Measurements from ENCODE around the gene SCARF1.

The SCARF1 gene

DNA sequence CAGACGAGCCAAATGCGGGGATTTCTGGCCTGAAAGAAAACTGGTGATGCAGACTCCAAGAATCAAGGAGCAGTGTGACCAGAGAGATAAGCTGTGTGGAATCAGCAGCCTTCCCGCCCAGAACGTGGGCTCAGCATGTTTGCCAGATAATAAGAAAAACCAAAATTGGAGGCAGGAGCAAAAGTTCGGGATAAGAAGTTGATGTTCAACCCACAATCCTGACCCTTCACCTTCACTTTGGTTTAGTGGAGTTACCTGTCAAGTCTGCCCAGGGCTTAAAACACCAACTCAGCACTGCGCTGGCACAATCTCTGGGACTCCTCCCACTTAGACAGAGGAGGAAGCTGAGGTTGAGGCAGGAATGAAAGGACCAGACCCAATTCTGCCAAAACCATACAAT is 20.0 kb downstream of the SCARF1 start:
- H3K36me3 Mint-ChIP-seq (ENCODE audit: low read depth): no peaks in the 10 kb centered on the region
- peaks cover 22% of the 10 kb centered on the region for H3K4me1 Mint-ChIP-seq (ENCODE audit: low read depth)
- H3K4me3 Mint-ChIP-seq: no peak overlapping the region
- H3K27me3 Mint-ChIP-seq: peaks cover 8% of the 10 kb centered on the region
- no peak overlapping the region for H3K27ac Mint-ChIP-seq
- H3K9me3 Mint-ChIP-seq: no peaks in the 10 kb centered on the region

DNA sequence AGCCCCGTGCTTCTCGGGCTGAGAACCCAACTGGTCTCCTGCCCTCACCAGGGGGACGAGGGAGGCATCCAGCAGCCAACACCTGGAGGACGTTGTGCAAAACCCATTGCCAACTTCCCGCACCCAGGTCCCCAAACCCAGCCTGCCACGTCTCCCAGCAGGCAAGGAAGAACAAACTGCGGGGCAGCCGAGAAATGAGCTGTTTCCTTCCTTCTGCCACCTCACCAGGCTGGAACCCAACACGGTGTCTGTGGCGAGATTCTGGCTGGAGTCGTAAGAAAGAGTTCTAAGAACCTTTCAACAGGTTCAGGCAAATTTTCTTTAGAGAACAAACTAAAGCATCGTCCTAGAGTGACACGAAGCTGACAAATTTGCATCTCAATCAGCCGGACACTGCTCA is 20.5 kb downstream of the SCARF1 start:
- H3K27me3 Mint-ChIP-seq: peaks cover 8% of the 10 kb centered on the region
- no peaks in the 10 kb centered on the region for H3K9me3 Mint-ChIP-seq
- no peak overlapping the region for H3K27ac Mint-ChIP-seq
- H3K4me3 Mint-ChIP-seq: no peak overlapping the region
- no peaks in the 10 kb centered on the region for H3K36me3 Mint-ChIP-seq (ENCODE audit: low read depth)
- H3K4me1 Mint-ChIP-seq (ENCODE audit: low read depth): peaks cover 19% of the 10 kb centered on the region

DNA sequence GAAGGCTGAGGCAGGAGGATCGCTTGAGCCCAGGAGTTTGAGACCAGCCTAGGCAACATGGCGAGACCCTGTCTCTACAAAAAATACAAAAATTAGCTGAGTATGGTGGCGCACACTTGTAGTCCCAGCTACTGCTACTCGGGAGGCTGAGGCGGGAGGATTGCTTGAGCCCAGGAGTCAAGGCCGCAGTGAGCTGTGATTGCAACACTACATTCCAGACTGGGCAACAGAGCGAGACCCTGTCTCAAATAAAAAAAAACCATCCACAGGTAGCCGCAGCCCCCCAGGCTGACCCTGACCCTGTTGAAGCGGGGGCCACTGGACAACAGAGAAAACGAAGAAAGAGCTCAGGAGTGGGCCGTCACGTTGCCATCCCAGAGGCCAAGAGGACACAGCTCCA is 20.9 kb downstream of the SCARF1 start:
- Mint-ChIP-seq H3K9me3 (no peaks in the 10 kb centered on the region), H3K4me1 (ENCODE audit: low read depth) (peaks cover 19% of the 10 kb centered on the region), H3K4me3 (no peak overlapping the region), H3K27me3 (peaks cover 8% of the 10 kb centered on the region), H3K36me3 (ENCODE audit: low read depth) (no peaks in the 10 kb centered on the region), H3K27ac (no peak overlapping the region)

DNA sequence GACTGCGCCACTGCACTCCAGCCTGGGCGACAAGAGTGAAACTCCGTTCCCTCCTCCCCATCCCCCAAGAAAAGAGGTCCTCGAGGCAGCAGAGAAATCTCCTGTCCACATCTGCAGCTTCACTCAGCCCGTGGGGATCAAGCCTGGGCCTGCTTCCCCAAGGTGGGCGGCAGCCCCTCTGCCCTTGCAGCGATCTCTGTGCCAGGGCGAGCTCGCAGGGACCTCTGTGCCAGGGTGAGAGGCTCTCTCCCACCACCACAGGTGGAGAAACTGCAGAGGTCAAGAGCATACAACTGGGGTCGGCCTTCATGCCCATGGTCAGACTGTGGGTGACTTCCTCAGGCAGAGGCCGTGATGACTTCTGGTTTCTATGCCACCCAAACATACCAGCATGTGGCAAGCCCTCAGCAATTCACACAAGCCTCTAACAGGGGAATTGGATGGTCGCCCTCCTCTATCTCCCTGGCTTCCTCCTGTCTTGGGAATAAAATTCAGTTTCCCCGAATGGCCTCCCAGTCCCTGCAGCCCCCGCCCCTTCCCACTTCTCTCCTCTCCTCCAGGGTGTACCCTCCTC is 22.4 kb downstream of the SCARF1 start:
- no peaks in the 10 kb centered on the region for H3K36me3 Mint-ChIP-seq (ENCODE audit: low read depth)
- H3K9me3 Mint-ChIP-seq: no peaks in the 10 kb centered on the region
- H3K27ac Mint-ChIP-seq: no peak overlapping the region
- H3K4me1 Mint-ChIP-seq (ENCODE audit: low read depth): peaks cover 19% of the 10 kb centered on the region
- H3K27me3 Mint-ChIP-seq: peaks cover 8% of the 10 kb centered on the region
- no peak overlapping the region for H3K4me3 Mint-ChIP-seq

DNA sequence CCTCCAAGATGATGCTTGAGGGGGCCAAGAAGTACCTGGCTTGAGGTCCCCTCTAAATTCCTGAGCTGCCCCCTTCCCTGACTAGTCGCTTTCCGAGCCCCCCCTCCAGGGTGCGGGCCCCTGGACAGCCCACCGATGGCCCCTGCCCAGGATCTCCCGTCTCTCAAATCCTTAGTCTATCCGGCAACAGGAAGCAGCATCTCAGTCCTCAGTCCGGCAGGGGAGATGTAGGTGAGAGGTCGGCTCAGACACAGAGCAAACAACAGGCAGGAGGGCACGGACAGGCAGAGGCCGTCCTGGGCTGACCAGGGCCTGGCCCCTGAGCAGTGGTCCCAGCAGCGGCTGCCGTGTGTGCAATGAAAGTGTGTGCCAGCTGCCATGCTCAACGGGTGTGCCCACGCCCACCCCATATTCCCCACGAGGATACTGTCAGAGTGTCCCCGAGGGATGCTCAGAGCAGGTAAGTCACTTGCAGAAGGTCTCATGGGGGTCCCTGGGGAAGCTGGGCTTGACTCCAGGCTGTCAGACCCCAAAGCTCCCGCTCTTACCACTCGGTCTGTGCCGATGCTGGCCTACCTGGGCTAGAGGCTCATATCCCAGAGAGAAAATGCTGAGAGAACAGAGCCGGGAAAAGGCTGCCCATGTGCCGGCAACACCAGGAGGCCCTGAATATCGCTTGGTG is 24.1 kb downstream of the SCARF1 start:
- Mint-ChIP-seq H3K4me1 (ENCODE audit: low read depth) (peaks cover 10% of the 10 kb centered on the region), H3K36me3 (ENCODE audit: low read depth) (no peaks in the 10 kb centered on the region), H3K9me3 (no peaks in the 10 kb centered on the region), H3K4me3 (no peak overlapping the region), H3K27ac (no peak overlapping the region), H3K27me3 (no peaks in the 10 kb centered on the region)

DNA sequence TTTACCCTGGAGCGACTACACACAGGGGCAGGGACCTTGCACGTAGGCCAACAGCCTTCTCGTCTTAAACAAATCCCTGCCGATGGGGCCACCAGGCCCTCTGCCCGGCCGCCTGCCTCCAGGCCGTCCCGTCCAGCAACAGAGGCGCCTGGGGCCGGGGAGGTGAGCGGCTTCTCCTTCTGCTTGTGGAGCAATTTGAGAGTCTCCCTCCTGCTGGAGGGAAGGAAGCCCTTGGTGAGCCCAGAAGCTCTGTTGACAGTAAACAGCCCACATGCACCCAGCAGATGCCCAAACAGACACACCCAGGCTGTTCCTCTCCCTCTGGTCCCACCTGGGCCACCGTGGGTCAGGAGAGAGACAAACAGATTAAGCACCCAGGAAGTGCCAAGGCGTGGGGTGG is 25.0 kb downstream of the SCARF1 start:
- no peaks in the 10 kb centered on the region for H3K36me3 Mint-ChIP-seq (ENCODE audit: low read depth)
- H3K4me3 Mint-ChIP-seq: no peak overlapping the region
- no peaks in the 10 kb centered on the region for H3K27me3 Mint-ChIP-seq
- H3K4me1 Mint-ChIP-seq (ENCODE audit: low read depth): peaks cover 2% of the 10 kb centered on the region
- H3K9me3 Mint-ChIP-seq: no peaks in the 10 kb centered on the region
- no peak overlapping the region for H3K27ac Mint-ChIP-seq

DNA sequence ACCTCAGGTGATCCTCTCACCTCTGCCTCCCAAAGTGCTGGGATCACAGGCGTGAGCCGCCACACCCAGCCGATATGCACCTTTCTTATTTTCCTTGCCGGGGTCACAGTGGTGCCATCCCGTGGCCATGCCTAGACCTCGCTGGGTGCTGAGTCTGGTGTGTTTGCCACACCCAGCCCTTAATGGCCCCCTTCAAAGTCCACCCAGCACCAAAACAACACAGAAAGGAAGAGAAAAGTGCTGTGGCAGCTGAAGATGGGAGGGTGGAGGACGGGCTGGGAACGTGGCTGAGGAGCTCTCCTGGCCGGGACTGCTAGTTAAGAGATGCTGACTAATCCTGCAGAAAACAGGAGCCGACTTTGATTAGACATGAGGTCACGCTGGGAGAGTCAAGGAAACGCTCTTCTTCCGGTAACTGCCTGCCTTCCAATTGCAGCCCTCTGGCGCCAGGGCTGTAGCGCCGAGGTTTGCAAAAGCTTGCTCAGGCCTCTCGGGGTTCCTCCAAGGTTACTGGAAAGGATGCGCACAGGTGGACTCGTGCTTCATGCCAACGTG is 27.8 kb downstream of the SCARF1 start:
- Mint-ChIP-seq H3K9me3 (no peaks in the 10 kb centered on the region), H3K36me3 (ENCODE audit: low read depth) (no peaks in the 10 kb centered on the region), H3K27ac (no peak overlapping the region), H3K4me1 (ENCODE audit: low read depth) (no peaks in the 10 kb centered on the region), H3K27me3 (no peaks in the 10 kb centered on the region), H3K4me3 (no peak overlapping the region)

DNA sequence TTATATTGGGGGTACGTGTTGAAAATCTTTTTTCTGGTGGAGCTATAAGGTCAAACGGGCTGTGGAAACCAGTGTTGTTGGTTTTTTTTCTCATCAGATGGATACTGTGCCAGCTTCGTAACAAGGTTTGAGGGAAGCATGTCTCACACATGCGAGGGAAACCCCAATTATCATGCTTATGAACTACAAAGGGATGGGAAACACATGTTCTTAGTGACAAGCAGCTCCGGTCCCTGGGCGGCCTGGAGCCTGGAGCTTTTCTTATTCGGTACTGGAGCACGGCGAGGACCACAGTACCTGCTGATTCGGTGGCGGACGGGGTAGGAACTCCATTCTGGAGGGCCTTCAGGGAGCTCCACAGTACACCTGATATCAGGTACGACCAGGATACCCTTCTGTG is 29.4 kb downstream of the SCARF1 start:
- Mint-ChIP-seq H3K4me3 (no peak overlapping the region), H3K36me3 (ENCODE audit: low read depth) (no peaks in the 10 kb centered on the region), H3K27me3 (no peaks in the 10 kb centered on the region), H3K9me3 (no peaks in the 10 kb centered on the region), H3K4me1 (ENCODE audit: low read depth) (no peaks in the 10 kb centered on the region), H3K27ac (no peak overlapping the region)

DNA sequence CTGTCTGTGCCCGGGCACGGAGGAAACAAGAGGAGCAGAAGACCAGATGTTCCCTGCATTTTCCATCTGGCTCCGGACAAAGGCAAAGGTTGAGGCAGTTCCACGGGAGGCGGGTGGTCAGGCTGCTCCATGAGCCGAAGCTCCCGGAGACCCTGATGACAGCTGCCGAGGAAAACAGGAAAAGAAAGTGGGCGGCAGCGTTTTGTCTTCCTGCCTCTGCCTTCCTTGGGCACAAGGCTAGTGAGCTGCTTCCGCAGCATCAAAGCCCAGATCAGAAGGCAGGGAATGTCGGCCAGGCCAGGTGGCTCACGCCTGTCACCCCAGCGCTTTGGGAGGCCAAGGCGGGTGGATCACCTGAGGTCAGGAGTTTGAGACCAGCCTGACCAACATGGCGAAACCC is 33.1 kb downstream of the SCARF1 start:
- Mint-ChIP-seq H3K27me3 (no peaks in the 10 kb centered on the region), H3K4me3 (no peak overlapping the region), H3K27ac (no peak overlapping the region), H3K4me1 (ENCODE audit: low read depth) (peaks cover 16% of the 10 kb centered on the region), H3K36me3 (ENCODE audit: low read depth) (peaks cover 4% of the 10 kb centered on the region), H3K9me3 (no peaks in the 10 kb centered on the region)

DNA sequence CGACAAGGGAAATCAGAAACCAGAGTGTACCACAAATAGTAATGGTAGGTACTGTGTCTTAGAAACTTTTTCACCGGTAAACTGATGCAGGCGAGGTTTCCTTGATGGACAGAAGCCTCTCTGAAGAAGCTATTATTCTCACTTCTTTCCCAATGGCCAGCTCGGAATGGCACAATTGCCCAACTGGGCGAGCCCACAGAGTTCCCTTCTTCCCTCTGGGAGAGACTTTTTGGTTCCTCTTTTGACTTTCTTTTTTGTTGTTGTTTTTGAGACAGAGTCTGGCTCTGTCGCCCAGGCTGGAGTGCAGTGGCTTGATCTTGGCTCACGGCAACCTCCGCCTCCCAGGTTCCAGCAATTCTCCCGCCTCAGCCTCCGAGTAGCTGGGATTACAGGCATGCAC is 33.8 kb downstream of the SCARF1 start:
- Mint-ChIP-seq H3K27ac (no peak overlapping the region), H3K27me3 (no peaks in the 10 kb centered on the region), H3K9me3 (no peaks in the 10 kb centered on the region), H3K36me3 (ENCODE audit: low read depth) (peaks cover 4% of the 10 kb centered on the region), H3K4me3 (no peak overlapping the region), H3K4me1 (ENCODE audit: low read depth) (peaks cover 23% of the 10 kb centered on the region)

DNA sequence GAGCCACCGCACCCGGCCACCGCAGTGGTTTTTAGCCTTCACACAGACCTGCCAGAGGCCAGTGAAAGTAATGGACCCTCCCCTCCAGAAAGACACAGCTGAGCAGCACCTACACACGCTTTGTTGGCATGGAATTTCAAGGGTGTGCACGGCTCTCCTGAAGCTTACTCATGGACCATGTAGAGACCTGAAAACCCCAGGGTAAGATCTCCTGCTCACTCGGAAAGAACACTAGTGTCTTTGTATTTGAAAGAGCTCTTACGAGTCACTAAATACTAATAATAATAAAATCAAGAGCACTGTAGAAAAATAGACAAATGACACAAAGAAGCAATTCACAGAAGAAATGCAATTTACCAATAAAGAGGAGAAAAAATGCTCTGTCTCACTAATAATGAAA is 36.9 kb downstream of the SCARF1 start:
- peak overlapping the region; percentile 91 for H3K27ac Mint-ChIP-seq
- H3K9me3 Mint-ChIP-seq: no peaks in the 10 kb centered on the region
- peaks cover 44% of the 10 kb centered on the region for H3K4me1 Mint-ChIP-seq (ENCODE audit: low read depth)
- H3K4me3 Mint-ChIP-seq: no peak overlapping the region
- H3K36me3 Mint-ChIP-seq (ENCODE audit: low read depth): peaks cover 4% of the 10 kb centered on the region
- H3K27me3 Mint-ChIP-seq: no peaks in the 10 kb centered on the region

DNA sequence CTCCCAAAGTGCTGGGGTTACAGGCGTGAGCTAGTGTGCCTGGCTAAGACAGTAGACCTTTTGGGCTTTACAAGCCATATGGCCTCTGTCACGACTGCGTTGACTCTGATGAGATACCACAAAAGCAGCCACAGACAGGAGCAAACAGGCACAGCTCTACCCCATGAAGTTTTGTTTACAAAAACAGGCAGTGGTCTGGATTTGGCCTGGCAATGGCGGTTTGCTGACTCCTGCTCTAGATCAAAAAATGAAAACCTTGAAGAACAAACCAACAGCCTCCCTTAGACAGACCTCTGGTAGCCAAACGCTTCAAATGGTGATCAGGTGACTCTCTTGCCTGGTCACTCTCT is 37.6 kb downstream of the SCARF1 start:
- H3K9me3 Mint-ChIP-seq: no peaks in the 10 kb centered on the region

DNA sequence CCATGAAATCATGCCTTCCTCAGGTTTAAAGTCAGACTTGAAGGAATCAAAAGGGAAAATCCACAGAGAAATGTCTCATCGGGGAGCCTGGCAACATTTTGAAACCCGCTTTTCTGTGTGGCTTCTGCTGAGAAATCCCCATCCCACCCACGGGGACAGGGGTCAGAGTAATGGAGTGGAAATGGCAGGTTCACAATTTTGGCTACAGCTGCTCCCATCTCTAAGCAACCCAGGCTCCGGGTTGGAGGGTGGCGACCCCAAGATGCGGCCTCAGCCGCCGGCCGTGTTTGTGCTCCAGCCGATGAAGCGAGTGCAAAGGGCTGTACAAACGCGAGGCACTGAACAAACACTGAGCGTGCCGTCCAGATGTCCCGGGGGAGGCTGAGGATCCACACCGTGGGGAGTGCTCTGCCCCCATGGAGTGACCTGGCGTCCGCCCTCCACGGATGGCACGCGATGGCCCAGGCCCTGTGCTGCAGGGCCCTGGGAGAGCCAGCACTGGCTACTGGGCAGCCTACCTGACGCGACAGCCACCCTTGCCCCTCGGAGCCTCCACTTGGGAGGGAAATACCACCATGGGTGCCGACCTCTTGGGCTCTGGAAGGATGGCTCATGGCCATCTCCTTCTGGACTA is 39.1 kb downstream of the SCARF1 start:
- H3K4me3 Mint-ChIP-seq: peak overlapping the region; percentile 63
- H3K27ac Mint-ChIP-seq: peak overlapping the region; percentile 91
- H3K27me3 Mint-ChIP-seq: no peaks in the 10 kb centered on the region
- H3K36me3 Mint-ChIP-seq (ENCODE audit: low read depth): peaks cover 4% of the 10 kb centered on the region
- H3K4me1 Mint-ChIP-seq (ENCODE audit: low read depth): peaks cover 44% of the 10 kb centered on the region
- no peaks in the 10 kb centered on the region for H3K9me3 Mint-ChIP-seq

More for the DNA sequence above, 37.6 kb downstream of the SCARF1 start:
- H3K36me3 Mint-ChIP-seq (ENCODE audit: low read depth): peaks cover 4% of the 10 kb centered on the region
- peak overlapping the region; percentile 91 for H3K27ac Mint-ChIP-seq
- peak overlapping the region; percentile 51 for H3K4me3 Mint-ChIP-seq
- H3K27me3 Mint-ChIP-seq: no peaks in the 10 kb centered on the region
- H3K4me1 Mint-ChIP-seq (ENCODE audit: low read depth): peaks cover 44% of the 10 kb centered on the region

DNA sequence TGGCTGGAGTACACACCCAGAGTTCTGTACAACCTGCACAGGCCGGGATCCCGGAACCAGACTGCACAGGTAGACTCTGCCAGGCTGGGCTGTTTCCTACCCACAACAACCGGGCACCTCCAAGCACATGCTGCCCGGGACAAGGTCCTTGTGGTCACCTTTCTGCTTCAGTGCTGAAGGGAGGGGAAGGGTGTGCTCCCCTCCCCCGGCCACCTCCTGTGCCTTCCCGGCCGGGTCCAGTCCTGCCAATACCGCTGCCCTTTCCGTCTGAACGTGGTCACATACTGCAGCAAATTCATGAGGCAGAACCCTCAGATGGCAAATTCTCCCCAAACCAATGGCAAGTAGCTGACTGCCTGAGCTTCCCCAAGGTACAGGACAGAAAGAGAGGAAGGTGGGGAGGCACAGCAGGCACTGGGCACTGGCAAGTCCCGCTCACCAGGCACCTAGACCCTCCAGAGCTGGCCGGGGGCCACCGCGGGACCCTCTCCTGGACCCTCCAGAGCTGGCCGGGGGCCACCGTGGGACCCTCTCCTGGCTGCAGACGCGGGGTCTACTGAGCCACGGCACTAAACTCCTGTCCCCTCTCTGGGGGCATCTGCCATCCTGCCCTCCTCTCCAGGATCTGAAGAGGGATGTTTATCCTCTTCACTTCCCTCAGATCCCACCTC is 39.7 kb downstream of the SCARF1 start:
- Mint-ChIP-seq H3K27ac (peak overlapping the region; percentile 86), H3K36me3 (ENCODE audit: low read depth) (peaks cover 4% of the 10 kb centered on the region), H3K27me3 (no peaks in the 10 kb centered on the region), H3K4me1 (ENCODE audit: low read depth) (peaks cover 44% of the 10 kb centered on the region), H3K4me3 (peak overlapping the region; percentile 63), H3K9me3 (no peaks in the 10 kb centered on the region)

Measured in stimulated activated naive CD8-positive, alpha-beta T cell treated with anti-CD3 and anti-CD28 coated beads, Interleukin-15, Interleukin-2, amounts not matched to agents 100 ng/mL and 50 ng/mL, for 24 hours (primary cell).